HFFc6 (cell line): Measurements from ENCODE around the gene HEMK1. TPM values are rescaled to one million over a fixed set of nuclear protein-coding genes. Genes with fewer than 3 reads are reported as not detected.

Experiments
- DNase-seq: peaks from one replicate; pipeline ENCODE4 v3.0.0-alpha.2; 2018
- H3K27ac Mint-ChIP-seq: 2 replicates; pipeline ENCODE4 v1.8.0; 2020; ENCODE audit warnings: mild to moderate bottlenecking, mixed read lengths
- H3K27me3 Mint-ChIP-seq: 2 replicates; pipeline ENCODE4 v1.8.0; 2021; ENCODE audit warnings: mild to moderate bottlenecking, moderate library complexity, mixed read lengths; ENCODE audit not compliant: insufficient read depth
- H3K36me3 Mint-ChIP-seq: 2 replicates; pipeline ENCODE4 v1.8.0; 2021; ENCODE audit warnings: low read depth, mixed read lengths
- H3K4me1 Mint-ChIP-seq: 2 replicates; pipeline ENCODE4 v1.8.0; 2020; ENCODE audit warnings: low read depth, mixed read lengths
- H3K4me3 Mint-ChIP-seq: 2 replicates; pipeline ENCODE4 v1.8.0; 2020; ENCODE audit warnings: mild to moderate bottlenecking, moderate library complexity, mixed read lengths
- H3K9me3 Mint-ChIP-seq: 2 replicates; pipeline ENCODE4 v1.8.0; 2020; ENCODE audit warnings: mild to moderate bottlenecking, mixed read lengths
- total RNA-seq, 6 experiments: library from RNA; stranded (reverse); fragmentation: NEBNext Ultra II Directional; extraction: Animal tissue kit (Norgen Biotek cat#: 25700); gene quantifications; 2 replicates in 1 of 6; 3 replicates in 5 of 6; pipeline ENCODE4 v1.2.3, GENCODE V29; 2021
- TF ChIP-seq, protein P1 (sequence below): fragments of 200-600 bp; sonication (generic); IDR thresholded peaks from 2 replicates; pipeline ENCODE4 v1.5.0; 2021; ENCODE audit warnings: antibody characterized with exemption, mild to moderate bottlenecking

Gene HEMK1
- total RNA-seq, 6 experiments from 2014 or later = 17.9 to 20.7 (median 19.2) TPM

DNA sequence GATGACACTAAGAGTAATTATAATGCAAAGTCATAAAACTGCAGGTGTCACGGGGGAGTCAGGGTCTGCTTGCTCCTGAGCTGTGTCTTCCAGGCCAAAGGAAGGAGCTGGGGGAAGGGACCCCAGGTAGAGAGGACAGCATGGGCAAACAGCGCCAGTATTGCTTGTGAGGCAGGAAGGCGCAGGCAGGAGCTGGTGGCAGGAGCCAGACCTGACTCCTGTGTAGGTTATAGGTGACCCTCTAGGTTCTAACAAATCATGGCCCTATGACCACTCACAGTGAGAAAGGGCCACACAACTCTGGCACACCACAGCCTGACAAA is 40.4 kb downstream of the HEMK1 start:
- Mint-ChIP-seq H3K9me3 (no peaks in the 10 kb centered on the region), H3K36me3 (no peaks in the 10 kb centered on the region), H3K27me3 (peaks cover 4% of the 10 kb centered on the region), H3K4me3 (no peak overlapping the region), H3K4me1 (peaks cover 18% of the 10 kb centered on the region), H3K27ac (no peak overlapping the region)
- TF ChIP-seq, protein P1, sequence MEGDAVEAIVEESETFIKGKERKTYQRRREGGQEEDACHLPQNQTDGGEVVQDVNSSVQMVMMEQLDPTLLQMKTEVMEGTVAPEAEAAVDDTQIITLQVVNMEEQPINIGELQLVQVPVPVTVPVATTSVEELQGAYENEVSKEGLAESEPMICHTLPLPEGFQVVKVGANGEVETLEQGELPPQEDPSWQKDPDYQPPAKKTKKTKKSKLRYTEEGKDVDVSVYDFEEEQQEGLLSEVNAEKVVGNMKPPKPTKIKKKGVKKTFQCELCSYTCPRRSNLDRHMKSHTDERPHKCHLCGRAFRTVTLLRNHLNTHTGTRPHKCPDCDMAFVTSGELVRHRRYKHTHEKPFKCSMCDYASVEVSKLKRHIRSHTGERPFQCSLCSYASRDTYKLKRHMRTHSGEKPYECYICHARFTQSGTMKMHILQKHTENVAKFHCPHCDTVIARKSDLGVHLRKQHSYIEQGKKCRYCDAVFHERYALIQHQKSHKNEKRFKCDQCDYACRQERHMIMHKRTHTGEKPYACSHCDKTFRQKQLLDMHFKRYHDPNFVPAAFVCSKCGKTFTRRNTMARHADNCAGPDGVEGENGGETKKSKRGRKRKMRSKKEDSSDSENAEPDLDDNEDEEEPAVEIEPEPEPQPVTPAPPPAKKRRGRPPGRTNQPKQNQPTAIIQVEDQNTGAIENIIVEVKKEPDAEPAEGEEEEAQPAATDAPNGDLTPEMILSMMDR = no peak
- DNase-seq = no peak

DNA sequence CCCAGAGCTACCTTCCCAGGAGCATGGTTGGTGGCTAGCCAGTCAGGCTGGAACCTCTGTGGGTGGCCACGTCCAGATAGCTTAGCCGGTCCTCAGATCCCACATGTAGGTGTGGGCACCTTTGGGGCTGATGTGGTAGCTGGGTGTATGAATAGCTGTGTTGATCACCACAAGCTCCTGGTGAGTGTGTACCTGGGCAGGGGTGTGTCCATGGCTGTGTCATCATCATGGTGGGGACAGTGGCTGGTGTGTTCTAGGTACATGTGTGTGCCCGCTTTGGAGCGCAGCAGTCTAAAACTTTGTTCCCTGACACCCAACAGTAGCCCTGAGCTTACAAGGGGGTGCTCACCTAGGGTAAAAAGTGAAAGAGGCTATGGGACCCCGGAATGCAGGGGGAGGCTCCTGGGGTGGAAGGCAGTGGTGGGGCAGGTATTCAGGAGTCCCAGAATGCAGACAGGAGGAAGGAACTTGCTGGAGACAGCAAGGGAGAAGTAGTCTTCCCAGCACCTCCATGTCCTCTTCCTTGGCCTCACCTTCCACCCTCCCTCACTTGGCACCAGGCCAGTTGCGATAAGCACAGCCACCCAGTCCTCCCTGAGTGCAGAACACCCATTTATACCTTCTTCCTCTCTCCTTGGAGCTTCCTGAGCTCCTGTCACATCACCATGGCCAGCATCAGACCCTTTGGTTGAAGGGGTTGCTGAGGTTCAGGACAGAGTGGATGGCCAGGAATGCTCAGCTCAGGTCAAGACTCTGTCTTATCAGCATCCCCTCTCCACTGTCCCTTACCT is 41.1 kb downstream of the HEMK1 start:
- H3K27ac Mint-ChIP-seq = peak overlapping the region; percentile 49; the same call in 1 of the 2 replicates
- H3K27me3 Mint-ChIP-seq = peaks cover 3% of the 10 kb centered on the region
- H3K36me3 Mint-ChIP-seq = no peaks in the 10 kb centered on the region
- peaks cover 18% of the 10 kb centered on the region for H3K4me1 Mint-ChIP-seq
- TF ChIP-seq, protein P1 = no peak
- DNase-seq = no peak
- no peaks in the 10 kb centered on the region for H3K9me3 Mint-ChIP-seq
- H3K4me3 Mint-ChIP-seq = peak overlapping the region; percentile 87

DNA sequence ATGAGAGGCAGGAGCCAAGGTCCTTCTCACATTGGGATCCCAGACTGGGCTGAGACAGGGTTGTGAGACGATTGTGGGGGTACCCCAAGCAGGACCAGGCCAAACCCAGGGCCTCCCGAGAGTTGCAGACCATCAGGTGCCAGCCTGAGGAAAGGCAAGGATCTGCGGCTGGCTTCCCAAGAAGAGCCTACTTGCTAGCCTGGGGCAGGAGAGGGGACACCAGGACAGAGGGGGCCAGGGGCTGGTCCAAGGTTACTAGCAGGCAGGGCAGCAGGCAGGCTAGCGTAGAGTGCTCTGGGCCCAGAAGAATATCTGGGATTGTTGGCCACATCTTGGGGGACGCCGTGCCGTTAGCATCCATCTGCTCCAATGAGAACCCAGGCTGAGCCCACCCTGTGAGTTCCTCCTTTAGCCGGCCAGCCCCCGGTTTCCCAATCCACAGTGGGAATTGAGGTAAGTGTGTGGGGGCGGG is 41.7 kb downstream of the HEMK1 start:
- H3K27me3 Mint-ChIP-seq = peaks cover 3% of the 10 kb centered on the region
- H3K27ac Mint-ChIP-seq = peak overlapping the region; percentile 49; the same call in 1 of the 2 replicates
- H3K9me3 Mint-ChIP-seq = no peaks in the 10 kb centered on the region
- no peak for DNase-seq
- H3K4me3 Mint-ChIP-seq = peak overlapping the region; percentile 87
- H3K4me1 Mint-ChIP-seq = peaks cover 20% of the 10 kb centered on the region
- no peaks in the 10 kb centered on the region for H3K36me3 Mint-ChIP-seq
- TF ChIP-seq, protein P1 = no peak

DNA sequence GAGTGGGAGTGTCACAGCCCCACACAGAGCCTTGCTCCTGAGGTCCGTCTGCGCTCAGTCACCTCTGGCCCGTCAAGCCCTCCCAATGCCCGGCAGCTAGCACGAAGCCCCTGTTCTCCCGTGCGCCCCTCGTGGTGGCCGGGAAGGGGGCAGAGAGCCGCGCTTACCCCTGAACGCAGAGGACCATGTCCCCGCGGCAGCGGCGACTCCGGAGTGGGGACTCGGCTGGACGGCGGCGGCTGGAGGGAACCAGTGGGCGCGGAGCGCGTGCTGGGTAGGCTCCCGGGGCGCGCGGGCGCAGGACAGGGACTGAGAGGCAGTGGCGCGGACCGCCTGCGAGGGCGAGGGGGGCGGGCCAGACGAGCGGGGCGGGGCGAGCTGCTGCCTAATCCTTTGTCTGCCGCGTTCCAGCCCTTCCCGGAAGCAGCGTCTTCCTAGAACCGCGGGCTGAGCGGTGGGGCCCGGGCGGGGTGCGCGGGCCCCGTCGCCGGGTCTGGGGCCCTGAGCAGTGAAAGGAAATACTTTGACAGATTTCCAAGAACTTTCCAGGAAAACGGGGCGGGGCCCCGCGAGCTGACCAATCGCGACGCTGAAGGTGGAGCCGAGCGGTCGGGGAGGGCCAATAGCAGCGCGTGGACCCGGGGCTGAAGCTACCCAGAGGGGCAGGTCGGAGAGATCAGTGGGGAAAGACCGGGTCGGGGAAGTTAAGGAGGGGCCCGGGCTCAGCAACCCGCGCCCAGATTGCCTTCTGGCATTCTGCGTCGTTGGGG is 42.3 kb downstream of the HEMK1 start, which contains the start of gene CISH:
CISH (minus strand) TSS at position 311 of the 770 bp plus-strand sequence; CDS start at position 187, 124 bp downstream.
- peak within 1 kb of the TSS; percentile 49; the same call in 1 of the 2 replicates for H3K27ac Mint-ChIP-seq
- H3K4me3 Mint-ChIP-seq = peak within 1 kb of the TSS; percentile 87

DNA sequence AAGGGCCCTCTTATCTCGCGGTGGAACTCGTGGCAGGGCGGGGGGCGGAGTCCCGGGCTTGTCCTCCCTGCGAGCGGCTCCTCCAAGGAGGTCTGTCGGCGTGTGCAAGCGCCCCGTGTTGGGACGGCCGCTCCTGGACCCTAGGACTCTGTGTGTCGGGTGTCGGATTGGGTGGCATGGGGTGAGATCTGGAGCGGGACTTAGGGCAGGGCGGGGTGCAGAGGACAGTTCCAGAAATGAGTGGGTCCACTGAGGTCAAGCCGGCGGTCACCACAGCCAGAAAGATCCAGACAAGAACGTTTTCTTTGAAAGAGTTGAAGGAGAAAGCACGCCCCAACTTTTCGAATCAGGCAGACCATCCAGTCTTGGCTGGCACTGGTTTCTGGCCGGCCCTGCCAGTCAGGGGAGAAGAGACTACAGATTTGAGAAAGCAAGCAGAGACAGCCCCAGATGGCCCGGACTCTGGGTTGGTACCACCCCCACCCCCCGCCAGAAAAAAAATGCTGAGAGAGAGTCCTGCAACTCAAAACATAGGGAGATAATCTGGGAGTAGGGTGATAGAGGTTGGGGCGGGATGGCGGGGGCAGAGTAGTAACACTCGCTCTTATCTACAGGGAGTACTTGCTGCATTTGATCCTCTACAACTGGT is 43.0 kb downstream of the HEMK1 start:
- DNase-seq = no peak
- H3K27ac Mint-ChIP-seq = peak overlapping the region; percentile 27; the same call in 1 of the 2 replicates
- peaks cover 26% of the 10 kb centered on the region for H3K4me1 Mint-ChIP-seq
- no peaks in the 10 kb centered on the region for H3K36me3 Mint-ChIP-seq
- TF ChIP-seq, protein P1 = no peak
- H3K9me3 Mint-ChIP-seq = no peaks in the 10 kb centered on the region
- H3K4me3 Mint-ChIP-seq = peak overlapping the region; percentile 87
- H3K27me3 Mint-ChIP-seq = peaks cover 3% of the 10 kb centered on the region; the same call in 1 of the 2 replicates

More for the DNA sequence above, 42.3 kb downstream of the HEMK1 start, which contains the start of gene CISH:
- Mint-ChIP-seq H3K4me1 (peaks cover 26% of the 10 kb centered on the region), H3K27me3 (peaks cover 3% of the 10 kb centered on the region), H3K9me3 (no peaks in the 10 kb centered on the region), H3K36me3 (no peaks in the 10 kb centered on the region)
- TF ChIP-seq, protein P1 = peak; percentile 73
- peak; percentile 88 for DNase-seq
